Adipocyte (in vitro differentiated cells): ENCODE measurements around the gene KLHL21.

Experiments
- DNase-seq: peaks from one replicate; pipeline ENCODE4 v3.0.0-alpha.2; 2015; ENCODE audit warnings: low read depth
- H3K27me3 ChIP-seq: replicated peaks from 2 replicates; pipeline ENCODE4 v1.7.0; 2013; ENCODE audit warnings: mild to moderate bottlenecking, low read length, moderate library complexity; ENCODE audit not compliant: control insufficient read depth, insufficient read depth
- H3K36me3 ChIP-seq: 2 replicates; pipeline ENCODE4 v1.7.0; 2013; ENCODE audit warnings: low read length, mild to moderate bottlenecking, moderate library complexity; ENCODE audit not compliant: control insufficient read depth, insufficient read depth, severe bottlenecking
- H3K4me1 ChIP-seq: 2 replicates; pipeline ENCODE4 v1.7.0; 2013; ENCODE audit warnings: mild to moderate bottlenecking, low read length, moderate library complexity; ENCODE audit not compliant: control insufficient read depth, insufficient read depth
- H3K4me3 ChIP-seq: 2 replicates; pipeline ENCODE4 v1.7.0; 2013; ENCODE audit warnings: mild to moderate bottlenecking, low read length, moderate library complexity
- H3K9ac ChIP-seq: 2 replicates; pipeline ENCODE4 v1.7.0; 2013; ENCODE audit warnings: mild to moderate bottlenecking, low read length, moderate library complexity
- H3K9me3 ChIP-seq: 2 replicates; pipeline ENCODE4 v1.7.0; 2013; ENCODE audit warnings: mild to moderate bottlenecking, low read length, moderate library complexity; ENCODE audit not compliant: control insufficient read depth

Gene KLHL21

GRCh38 chr1:6623269-6623965 lies 20.7 kb upstream of the KLHL21 start:
- no peaks in the 10 kb centered on the region for H3K9me3 ChIP-seq
- DNase-seq: no peak
- peak overlapping the region; percentile 68 for H3K9ac ChIP-seq
- peaks cover 37% of the 10 kb centered on the region for H3K4me1 ChIP-seq
- no peak overlapping the region for H3K4me3 ChIP-seq
- H3K36me3 ChIP-seq: peaks cover 53% of the 10 kb centered on the region
- no peaks in the 10 kb centered on the region for H3K27me3 ChIP-seq

- Histone ChIP-seq H3K9me3 (no peaks in the 10 kb centered on the region), H3K4me3 (peak overlapping the region; percentile 14), H3K36me3 (peaks cover 49% of the 10 kb centered on the region), H3K4me1 (peaks cover 37% of the 10 kb centered on the region), H3K27me3 (no peaks in the 10 kb centered on the region), H3K9ac (peak overlapping the region; percentile 68)
- DNase-seq: no peak
Measured at GRCh38 chr1:6622396-6623152, 19.9 kb upstream of the KLHL21 start.

GRCh38 chr1:6621429-6622391 lies 19.0 kb upstream of the KLHL21 start:
- H3K36me3 ChIP-seq: peaks cover 42% of the 10 kb centered on the region
- DNase-seq: no peak
- H3K9me3 ChIP-seq: no peaks in the 10 kb centered on the region
- H3K9ac ChIP-seq: peak overlapping the region; percentile 68
- no peaks in the 10 kb centered on the region for H3K27me3 ChIP-seq
- H3K4me1 ChIP-seq: peaks cover 36% of the 10 kb centered on the region
- no peak overlapping the region for H3K4me3 ChIP-seq

- no peak for DNase-seq
- Histone ChIP-seq H3K36me3 (peaks cover 40% of the 10 kb centered on the region), H3K9me3 (no peaks in the 10 kb centered on the region), H3K9ac (no peak overlapping the region), H3K4me1 (peaks cover 32% of the 10 kb centered on the region), H3K4me3 (no peak overlapping the region), H3K27me3 (no peaks in the 10 kb centered on the region)
Measured at GRCh38 chr1:6619045-6619444, 16.4 kb upstream of the KLHL21 start.

- Histone ChIP-seq H3K27me3 (no peaks in the 10 kb centered on the region), H3K4me1 (peaks cover 10% of the 10 kb centered on the region), H3K4me3 (peak overlapping the region; percentile 84), H3K9me3 (no peaks in the 10 kb centered on the region), H3K9ac (peak overlapping the region; percentile 89), H3K36me3 (peaks cover 13% of the 10 kb centered on the region)
- DNase-seq: peak; percentile 60
Measured at GRCh38 chr1:6614929-6615785, 12.5 kb upstream of the KLHL21 start.

- H3K9ac ChIP-seq: peak overlapping the region; percentile 79
- no peaks in the 10 kb centered on the region for H3K27me3 ChIP-seq
- peak; percentile 81 for DNase-seq
- H3K4me1 ChIP-seq: peaks cover 10% of the 10 kb centered on the region
- no peaks in the 10 kb centered on the region for H3K9me3 ChIP-seq
- peak overlapping the region; percentile 82 for H3K4me3 ChIP-seq
- H3K36me3 ChIP-seq: peaks cover 6% of the 10 kb centered on the region
Measured at GRCh38 chr1:6614019-6614928, 11.6 kb upstream of the KLHL21 start.

GRCh38 chr1:6613361-6614018 lies 10.8 kb upstream of the KLHL21 start, which contains the start of gene PHF13:
TSS of gene PHF13 (plus strand) at chr1:6613731. CDS start at chr1:6614067, 336 bp downstream.
- peak; percentile 99 for DNase-seq
- peaks cover 10% of the 10 kb centered on the region for H3K4me1 ChIP-seq
- H3K9me3 ChIP-seq: no peaks in the 10 kb centered on the region
- peak within 1 kb of the TSS; percentile 89 for H3K9ac ChIP-seq
- H3K27me3 ChIP-seq: no peaks in the 10 kb centered on the region
- H3K4me3 ChIP-seq: peak within 1 kb of the TSS; percentile 88
- peaks cover 6% of the 10 kb centered on the region for H3K36me3 ChIP-seq

GRCh38 chr1:6612641-6613360 lies 10.1 kb upstream of the KLHL21 start:
- no peaks in the 10 kb centered on the region for H3K27me3 ChIP-seq
- H3K9ac ChIP-seq: peak overlapping the region; percentile 89
- H3K36me3 ChIP-seq: peaks cover 4% of the 10 kb centered on the region
- DNase-seq: peak; percentile 87
- H3K4me1 ChIP-seq: peaks cover 10% of the 10 kb centered on the region
- peak overlapping the region; percentile 88 for H3K4me3 ChIP-seq
- no peaks in the 10 kb centered on the region for H3K9me3 ChIP-seq
